ENCODE results near the gene PPIB.
"Not testable (repeated sequence)": the region's sequence is repeated elsewhere in the genome, so short reads cannot be mapped to it uniquely, and the experiment has no call there.

PPIB gene

GRCh38 chr15:64144565-64145281 is 18.1 kb downstream of the PPIB start:
- DNase-seq = peak in 1 of 10 donors; percentile 76
- intact Hi-C loops (cut with DNase I) = no loop called here

- intact Hi-C loops (cut with DNase I) = no loop called here
- DNase-seq = no peak
Observed at GRCh38 chr15:64144192-64144564, 18.6 kb downstream of the PPIB start.

GRCh38 chr15:64143276-64143675 is 19.5 kb downstream of the PPIB start:
- no peak for DNase-seq
- intact Hi-C loops (cut with DNase I) = no loop called here

GRCh38 chr15:64141798-64142512 is 20.9 kb downstream of the PPIB start:
- DNase-seq = peak in 1 of 10 donors; percentile 45
- intact Hi-C loops (cut with DNase I) = no loop called here

- intact Hi-C loops (cut with DNase I) = no loop called here
- DNase-seq = no peak
Observed at GRCh38 chr15:64138331-64138941, 24.4 kb downstream of the PPIB start.

- DNase-seq = peak in 6 of 10 donors; percentile 46 to 91 (median 62)
- intact Hi-C loops (cut with DNase I) = no loop called here
Observed at GRCh38 chr15:64137226-64137833, 25.5 kb downstream of the PPIB start.

GRCh38 chr15:64136347-64136746 is 26.5 kb downstream of the PPIB start:
- no peak for DNase-seq
- intact Hi-C loops (cut with DNase I) = no loop called here

- DNase-seq = peak in 9 of 10 donors; percentile 61 to 95 (median 76)
- intact Hi-C loops (cut with DNase I) = no loop called here
Observed at GRCh38 chr15:64134345-64134829, 28.4 kb downstream of the PPIB start.

- intact Hi-C loops (cut with DNase I) = no loop called here
- DNase-seq = no peak
Observed at GRCh38 chr15:64133623-64134344, 29.0 kb downstream of the PPIB start.

- no peak for DNase-seq
- intact Hi-C loops (cut with DNase I) = no loop called here
Observed at GRCh38 chr15:64132217-64132616, 30.6 kb downstream of the PPIB start.

- intact Hi-C loops (cut with DNase I) = no loop called here
Observed at GRCh38 chr15:64131547-64131946, 31.3 kb downstream of the PPIB start.

GRCh38 chr15:64130159-64130558 is 32.7 kb downstream of the PPIB start:
- DNase-seq = no peak
- intact Hi-C loops (cut with DNase I) = no loop called here

More at GRCh38 chr15:64131547-64131946, 31.3 kb downstream of the PPIB start:
- peak in 2 of 10 donors; percentile 52 to 59 for DNase-seq

- DNase-seq = no peak
- intact Hi-C loops (cut with DNase I) = no loop called here
Observed at GRCh38 chr15:64127521-64128270, 35.1 kb downstream of the PPIB start.

- intact Hi-C loops (cut with DNase I) = no loop called here
- DNase-seq = no peak
Observed at GRCh38 chr15:64125978-64126377, 36.8 kb downstream of the PPIB start.

GRCh38 chr15:64122936-64123351 is 39.9 kb downstream of the PPIB start:
- DNase-seq = peak in 8 of 10 donors; percentile 58 to 96 (median 78)
- intact Hi-C loops (cut with DNase I) = no loop called here

- intact Hi-C loops (cut with DNase I) = no loop called here
Observed at GRCh38 chr15:64122444-64122843, 40.4 kb downstream of the PPIB start.

GRCh38 chr15:64121614-64122013 is 41.2 kb downstream of the PPIB start:
- DNase-seq = no peak
- intact Hi-C loops (cut with DNase I) = no loop called here

More at GRCh38 chr15:64122444-64122843, 40.4 kb downstream of the PPIB start:
- peak in 1 of 10 donors; percentile 29 for DNase-seq

GRCh38 chr15:64120322-64120721 is 42.5 kb downstream of the PPIB start:
- intact Hi-C loops (cut with DNase I); DNase-seq: not testable (repeated sequence)

GRCh38 chr15:64117759-64118487 is 44.9 kb downstream of the PPIB start:
- intact Hi-C loops (cut with DNase I) = no loop called here

More at GRCh38 chr15:64117759-64118487, 44.9 kb downstream of the PPIB start:
- no peak for DNase-seq
